HG03520 (cell line): ENCODE measurements around the gene TMEM169.
"Not testable (repeated sequence)": the region's sequence is repeated elsewhere in the genome, so short reads cannot be mapped to it uniquely, and the experiment has no call there.

Source experiments
- ATAC-seq: cut with Tn5 transposase; IDR thresholded peaks from one replicate; pipeline ENCODE4 v1.9.1; 2021; ENCODE audit warnings: mild to moderate bottlenecking, moderate library complexity; ENCODE audit not compliant: unreplicated experiment

Gene TMEM169

GRCh38 chr2:216071111-216071851 lies 10.4 kb upstream of the TMEM169 start:
- no peak for ATAC-seq

- ATAC-seq: no peak
These were observed 9.2 kb upstream of the TMEM169 start for GRCh38 chr2:216072473-216072872.

- ATAC-seq: no peak
These were observed 7.9 kb upstream of the TMEM169 start for GRCh38 chr2:216073773-216074172.

GRCh38 chr2:216074380-216074779 lies 7.3 kb upstream of the TMEM169 start:
- no peak for ATAC-seq

GRCh38 chr2:216074794-216075193 lies 6.9 kb upstream of the TMEM169 start:
- ATAC-seq: no peak

- no peak for ATAC-seq
These were observed 5.9 kb upstream of the TMEM169 start for GRCh38 chr2:216075510-216076485.

- no peak for ATAC-seq
These were observed 2.9 kb upstream of the TMEM169 start for GRCh38 chr2:216078776-216079175.

GRCh38 chr2:216080048-216080447 lies 1.7 kb upstream of the TMEM169 start:
- ATAC-seq: not testable (repeated sequence)

- peak; percentile 11 for ATAC-seq
These were observed 707 bp upstream of the TMEM169 start for GRCh38 chr2:216081012-216081411.

- ATAC-seq: peak; percentile 5
These were observed 495 bp downstream of the TMEM169 start for GRCh38 chr2:216082117-216082711.

GRCh38 chr2:216082805-216083204 lies 1.1 kb downstream of the TMEM169 start:
- no peak for ATAC-seq

GRCh38 chr2:216083464-216084281 lies 2.0 kb downstream of the TMEM169 start:
- no peak for ATAC-seq

GRCh38 chr2:216084547-216084946 lies 2.8 kb downstream of the TMEM169 start:
- ATAC-seq: no peak

- ATAC-seq: no peak
These were observed 4.6 kb downstream of the TMEM169 start for GRCh38 chr2:216086207-216086893.

- no peak for ATAC-seq
These were observed 8.7 kb downstream of the TMEM169 start for GRCh38 chr2:216090369-216090786.

- ATAC-seq: no peak
These were observed 10.9 kb downstream of the TMEM169 start for GRCh38 chr2:216092646-216093045.

- no peak for ATAC-seq
These were observed 13.0 kb downstream of the TMEM169 start for GRCh38 chr2:216094701-216095100.

GRCh38 chr2:216098421-216099334 lies 17.0 kb downstream of the TMEM169 start:
- ATAC-seq: no peak

- ATAC-seq: no peak
These were observed 19.4 kb downstream of the TMEM169 start for GRCh38 chr2:216101109-216101508.
